ENCODE measurements around the gene WDR37.

DNA sequence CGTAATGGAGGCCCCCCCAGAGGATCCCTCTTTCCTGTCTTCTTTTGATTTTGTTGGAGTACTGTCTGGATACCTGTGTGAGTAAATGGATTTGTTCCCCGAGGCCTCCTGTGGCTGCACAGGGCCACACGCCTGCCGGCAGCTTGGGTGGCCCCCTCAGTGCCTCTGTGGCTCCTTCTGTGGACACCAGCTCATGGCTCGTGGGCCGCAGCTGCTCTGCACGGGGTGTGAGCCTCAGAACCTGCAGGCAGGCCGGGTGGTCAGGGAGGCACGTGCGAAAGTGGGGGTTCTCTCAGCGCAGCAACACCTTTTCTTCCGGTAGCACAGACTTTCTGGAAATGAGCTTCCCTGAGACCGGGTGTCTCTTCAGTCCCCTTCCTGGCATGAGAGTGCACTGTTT lies 70.3 kb downstream of the WDR37 start:
- TF ChIP-seq, protein P1, sequence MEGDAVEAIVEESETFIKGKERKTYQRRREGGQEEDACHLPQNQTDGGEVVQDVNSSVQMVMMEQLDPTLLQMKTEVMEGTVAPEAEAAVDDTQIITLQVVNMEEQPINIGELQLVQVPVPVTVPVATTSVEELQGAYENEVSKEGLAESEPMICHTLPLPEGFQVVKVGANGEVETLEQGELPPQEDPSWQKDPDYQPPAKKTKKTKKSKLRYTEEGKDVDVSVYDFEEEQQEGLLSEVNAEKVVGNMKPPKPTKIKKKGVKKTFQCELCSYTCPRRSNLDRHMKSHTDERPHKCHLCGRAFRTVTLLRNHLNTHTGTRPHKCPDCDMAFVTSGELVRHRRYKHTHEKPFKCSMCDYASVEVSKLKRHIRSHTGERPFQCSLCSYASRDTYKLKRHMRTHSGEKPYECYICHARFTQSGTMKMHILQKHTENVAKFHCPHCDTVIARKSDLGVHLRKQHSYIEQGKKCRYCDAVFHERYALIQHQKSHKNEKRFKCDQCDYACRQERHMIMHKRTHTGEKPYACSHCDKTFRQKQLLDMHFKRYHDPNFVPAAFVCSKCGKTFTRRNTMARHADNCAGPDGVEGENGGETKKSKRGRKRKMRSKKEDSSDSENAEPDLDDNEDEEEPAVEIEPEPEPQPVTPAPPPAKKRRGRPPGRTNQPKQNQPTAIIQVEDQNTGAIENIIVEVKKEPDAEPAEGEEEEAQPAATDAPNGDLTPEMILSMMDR (IDR thresholded peaks at IDR 0.05) = no peak
- no peak for TF ChIP-seq EZH2 (IDR thresholded peaks at IDR 0.05; ENCODE audit: borderline replicate concordance, insufficient read depth, low read depth, low read length, poor library complexity, severe bottlenecking)

All from B cell (primary cell).